ENCODE measurements around the gene GALNT13.

Gene GALNT13

DNA sequence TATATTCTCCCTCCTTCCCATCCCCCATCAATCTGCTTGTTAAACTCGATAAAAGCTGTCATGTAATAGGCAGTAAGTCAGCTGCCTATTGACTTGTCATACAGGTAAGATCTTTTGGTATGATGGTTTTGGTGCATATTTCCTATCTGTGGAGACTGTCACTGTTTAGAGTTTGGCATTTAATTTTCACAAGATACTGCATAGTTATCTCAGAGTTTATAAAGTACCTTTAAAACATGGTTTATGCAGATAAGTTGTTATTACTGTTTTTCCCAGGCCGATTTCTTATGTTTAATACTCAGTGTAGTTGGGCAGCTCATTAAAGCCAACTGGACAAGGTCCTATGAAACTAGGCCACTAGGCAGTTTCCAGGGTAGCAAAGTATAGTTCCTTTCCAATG is 222.1 kb downstream of the GALNT13 start:
- Histone ChIP-seq H3K9ac (no peak overlapping the region), H3K4me3 (IDR thresholded peaks at IDR 0.05; ENCODE audit: insufficient read depth, low read depth, low read length) (no peak overlapping the region), H4K20me1 (ENCODE audit: insufficient read depth) (no peaks in the 10 kb centered on the region), H3K36me3 (ENCODE audit: insufficient read depth) (no peaks in the 10 kb centered on the region), H3K79me2 (ENCODE audit: insufficient read depth, low read depth) (no peaks in the 10 kb centered on the region), H3K27ac (no peak overlapping the region), H2AFZ (ENCODE audit: low read depth) (no peak overlapping the region), H3K27me3 (ENCODE audit: insufficient read depth, low read depth) (no peaks in the 10 kb centered on the region), H3K4me2 (no peak overlapping the region), H3K4me1 (ENCODE audit: low read depth, poor library complexity, severe bottlenecking) (no peaks in the 10 kb centered on the region)
- TF ChIP-seq, protein P1, sequence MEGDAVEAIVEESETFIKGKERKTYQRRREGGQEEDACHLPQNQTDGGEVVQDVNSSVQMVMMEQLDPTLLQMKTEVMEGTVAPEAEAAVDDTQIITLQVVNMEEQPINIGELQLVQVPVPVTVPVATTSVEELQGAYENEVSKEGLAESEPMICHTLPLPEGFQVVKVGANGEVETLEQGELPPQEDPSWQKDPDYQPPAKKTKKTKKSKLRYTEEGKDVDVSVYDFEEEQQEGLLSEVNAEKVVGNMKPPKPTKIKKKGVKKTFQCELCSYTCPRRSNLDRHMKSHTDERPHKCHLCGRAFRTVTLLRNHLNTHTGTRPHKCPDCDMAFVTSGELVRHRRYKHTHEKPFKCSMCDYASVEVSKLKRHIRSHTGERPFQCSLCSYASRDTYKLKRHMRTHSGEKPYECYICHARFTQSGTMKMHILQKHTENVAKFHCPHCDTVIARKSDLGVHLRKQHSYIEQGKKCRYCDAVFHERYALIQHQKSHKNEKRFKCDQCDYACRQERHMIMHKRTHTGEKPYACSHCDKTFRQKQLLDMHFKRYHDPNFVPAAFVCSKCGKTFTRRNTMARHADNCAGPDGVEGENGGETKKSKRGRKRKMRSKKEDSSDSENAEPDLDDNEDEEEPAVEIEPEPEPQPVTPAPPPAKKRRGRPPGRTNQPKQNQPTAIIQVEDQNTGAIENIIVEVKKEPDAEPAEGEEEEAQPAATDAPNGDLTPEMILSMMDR (conservative IDR thresholded peaks at IDR 0.05; ENCODE audit: low read depth, low read length) = no peak

DNA sequence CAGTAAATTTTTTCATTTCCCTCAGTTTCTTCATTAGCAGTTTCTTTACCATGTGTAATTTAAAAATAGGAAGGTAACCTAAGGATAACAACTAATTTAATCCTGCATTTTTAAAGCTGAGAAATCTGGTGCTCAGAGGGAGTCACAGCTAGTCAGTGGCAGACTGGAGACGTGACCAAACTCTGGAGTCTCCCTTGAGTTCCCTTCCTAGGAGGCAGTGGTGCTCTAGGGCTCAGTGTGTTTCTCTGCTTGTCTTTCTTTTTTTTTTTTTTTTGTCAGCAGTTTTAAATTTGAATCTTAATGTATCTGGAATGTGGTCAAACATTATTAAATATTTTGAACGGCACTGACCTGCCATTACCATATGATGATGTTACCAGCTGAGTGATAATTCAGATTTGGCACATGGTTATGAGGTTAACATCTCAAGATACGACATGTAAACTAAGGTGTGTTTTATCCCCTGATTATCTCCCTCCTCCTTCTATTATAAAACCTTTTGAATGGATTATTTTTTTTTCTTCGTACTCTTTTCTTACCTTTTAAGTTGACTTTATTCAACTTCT is 226.2 kb downstream of the GALNT13 start:
- no peaks in the 10 kb centered on the region for H3K4me1 ChIP-seq (ENCODE audit: low read depth, poor library complexity, severe bottlenecking)
- no peak overlapping the region for H3K9ac ChIP-seq
- H3K79me2 ChIP-seq (ENCODE audit: insufficient read depth, low read depth) = no peaks in the 10 kb centered on the region
- no peak overlapping the region for H3K4me3 ChIP-seq (IDR thresholded peaks at IDR 0.05; ENCODE audit: insufficient read depth, low read depth, low read length)
- H4K20me1 ChIP-seq (ENCODE audit: insufficient read depth) = no peaks in the 10 kb centered on the region
- no peak overlapping the region for H2AFZ ChIP-seq (ENCODE audit: low read depth)
- no peak overlapping the region for H3K27ac ChIP-seq
- H3K36me3 ChIP-seq (ENCODE audit: insufficient read depth) = no peaks in the 10 kb centered on the region
- H3K27me3 ChIP-seq (ENCODE audit: insufficient read depth, low read depth) = no peaks in the 10 kb centered on the region
- TF ChIP-seq, protein P1 (conservative IDR thresholded peaks at IDR 0.05; ENCODE audit: low read depth, low read length) = no peak
- H3K4me2 ChIP-seq = no peak overlapping the region

DNA sequence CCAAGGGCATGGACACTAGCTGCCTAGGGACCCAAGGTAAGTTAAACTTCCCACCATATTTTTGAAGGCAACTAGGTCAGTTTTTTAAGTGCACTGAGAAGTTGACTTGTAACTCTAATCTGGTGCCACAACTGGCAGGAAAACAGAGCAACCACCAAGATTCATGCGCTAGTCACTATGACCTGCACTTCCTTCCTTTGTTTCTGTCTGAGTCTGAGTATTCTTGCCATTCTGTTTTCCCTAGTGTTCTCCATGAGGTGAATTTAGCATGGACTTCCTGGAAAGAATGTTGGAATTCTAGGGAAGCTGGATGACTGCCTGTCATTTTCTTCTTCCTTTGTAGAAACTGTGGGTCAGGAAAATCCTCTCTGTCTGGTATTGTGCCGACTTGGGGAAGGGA is 249.0 kb downstream of the GALNT13 start:
- no peaks in the 10 kb centered on the region for H3K4me1 ChIP-seq (ENCODE audit: low read depth, poor library complexity, severe bottlenecking)
- no peaks in the 10 kb centered on the region for H3K27me3 ChIP-seq (ENCODE audit: insufficient read depth, low read depth)
- no peak overlapping the region for H3K27ac ChIP-seq
- no peak overlapping the region for H3K9ac ChIP-seq
- no peak overlapping the region for H2AFZ ChIP-seq (ENCODE audit: low read depth)
- H3K4me2 ChIP-seq = no peak overlapping the region
- no peaks in the 10 kb centered on the region for H3K36me3 ChIP-seq (ENCODE audit: insufficient read depth)
- TF ChIP-seq, protein P1 (conservative IDR thresholded peaks at IDR 0.05; ENCODE audit: low read depth, low read length) = no peak
- H3K4me3 ChIP-seq (IDR thresholded peaks at IDR 0.05; ENCODE audit: insufficient read depth, low read depth, low read length) = no peak overlapping the region
- H3K79me2 ChIP-seq (ENCODE audit: insufficient read depth, low read depth) = no peaks in the 10 kb centered on the region
- no peaks in the 10 kb centered on the region for H4K20me1 ChIP-seq (ENCODE audit: insufficient read depth)

DNA sequence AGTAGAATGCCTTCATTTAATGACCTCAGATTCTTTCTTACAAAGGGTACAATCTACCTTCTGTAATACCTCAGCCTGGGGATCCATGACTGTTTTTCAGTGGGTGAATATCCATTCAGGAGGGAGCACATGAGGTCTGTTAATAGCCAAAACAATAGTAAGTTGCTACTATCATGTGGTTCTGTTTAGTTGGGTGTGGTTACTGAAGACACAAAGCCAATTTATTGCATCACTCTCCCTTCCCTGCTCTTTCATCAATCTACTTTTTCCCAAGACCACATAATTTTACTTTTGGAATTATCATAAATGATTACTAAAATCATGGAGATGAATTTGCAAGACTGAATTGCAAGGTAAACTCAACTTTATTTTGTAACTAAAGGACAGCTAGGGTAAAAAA is 254.2 kb downstream of the GALNT13 start:
- H3K79me2 ChIP-seq (ENCODE audit: insufficient read depth, low read depth) = no peaks in the 10 kb centered on the region
- H3K27me3 ChIP-seq (ENCODE audit: insufficient read depth, low read depth) = no peaks in the 10 kb centered on the region
- no peak overlapping the region for H3K4me2 ChIP-seq
- no peaks in the 10 kb centered on the region for H3K4me1 ChIP-seq (ENCODE audit: low read depth, poor library complexity, severe bottlenecking)
- H3K27ac ChIP-seq = no peak overlapping the region
- no peak overlapping the region for H3K4me3 ChIP-seq (IDR thresholded peaks at IDR 0.05; ENCODE audit: insufficient read depth, low read depth, low read length)
- TF ChIP-seq, protein P1 (conservative IDR thresholded peaks at IDR 0.05; ENCODE audit: low read depth, low read length) = no peak
- H3K9ac ChIP-seq = no peak overlapping the region
- no peak overlapping the region for H2AFZ ChIP-seq (ENCODE audit: low read depth)
- H4K20me1 ChIP-seq (ENCODE audit: insufficient read depth) = no peaks in the 10 kb centered on the region
- no peaks in the 10 kb centered on the region for H3K36me3 ChIP-seq (ENCODE audit: insufficient read depth)
